Panc1 (cell line): ENCODE results near the gene PIP5K1C. TPM values are rescaled to one million over a fixed set of nuclear protein-coding genes. Genes with fewer than 3 reads are reported as not detected.

ENCODE experiments used
- ATAC-seq: fragments of 200-7000 bp; cut with Tn5 transposase; 2 replicates; pipeline ENCODE4 v1.9.1; 2020; ENCODE audit warnings: mild to moderate bottlenecking, moderate library complexity
- Bru-seq: library from RNA; stranded (reverse); fragments of 400-500 nt; gene quantifications from one replicate; lab custom pipeline; 2021; lab: Mats Ljungman, UMichigan
- BruChase-seq, 2 experiments: library from RNA; stranded (reverse); fragments of 400-500 nt; gene quantifications; one replicate each; lab custom pipeline; 2021; lab: Mats Ljungman, UMichigan
- BruUV-seq: library from RNA; stranded (reverse); fragments of 400-500 nt; replicated peaks from 2 replicates; lab custom pipeline; 2021; lab: Mats Ljungman, UMichigan
- CTCF ChIA-PET: fragments of 300-600 bp; sonication (Branson Sonifier 250); formaldehyde crosslinking; loops from one replicate; lab custom pipeline; 2022; ENCODE audit warnings: antibody characterized with exemption; lab: Charles Lee
- POLR2A ChIA-PET: fragments of 300-600 bp; sonication (Branson Sonifier 250); formaldehyde crosslinking; loops from one replicate; lab custom pipeline; 2022; ENCODE audit warnings: antibody characterized with exemption; lab: Charles Lee
- DNase-seq: peaks from one replicate; pipeline ENCODE4 v3.0.0-alpha.2; 2010; ENCODE audit warnings: low read depth, low spot score
- H3K27ac ChIP-seq: 2 replicates; pipeline ENCODE4 v1.5.1; 2011; ENCODE audit warnings: mild to moderate bottlenecking, low read length, inconsistent platforms
- H3K27me3 ChIP-seq: fragments of 200-500 bp; sonication (Bioruptor generic); 2 replicates; pipeline ENCODE4 v1.6.0; 2014; ENCODE audit warnings: low read length, inconsistent platforms; ENCODE audit not compliant: control insufficient read depth, insufficient read depth
- H3K36me3 ChIP-seq: fragments of 200-500 bp; sonication (Bioruptor generic); 2 replicates; pipeline ENCODE4 v1.5.1; 2014; ENCODE audit warnings: inconsistent platforms, mild to moderate bottlenecking, low read length, moderate library complexity; ENCODE audit not compliant: control insufficient read depth, insufficient read depth
- H3K4me1 ChIP-seq: 2 replicates; pipeline ENCODE4 v1.5.1; 2011; ENCODE audit warnings: inconsistent platforms, mild to moderate bottlenecking, low read length, moderate library complexity; ENCODE audit not compliant: control insufficient read depth, insufficient read depth
- H3K4me3 ChIP-seq, 2 experiments: 2 replicates each; pipeline ENCODE4 v1.5.1; 2011 to 2012; ENCODE audit warnings: low read depth in 2 of 2, low read length in 2 of 2, mild to moderate bottlenecking in 2 of 2, inconsistent platforms in 1 of 2, moderate library complexity in 1 of 2
- H3K9me3 ChIP-seq: fragments of 200-500 bp; sonication (Bioruptor generic); 2 replicates; pipeline ENCODE4 v1.5.1; 2014; ENCODE audit warnings: low read depth, mild to moderate bottlenecking, inconsistent platforms, low read length, moderate library complexity; ENCODE audit not compliant: control insufficient read depth, insufficient read depth
- POLR2AphosphoS5 ChIP-seq: IDR thresholded peaks from 2 replicates; pipeline ENCODE4 v1.6.1; 2012; ENCODE audit warnings: mild to moderate bottlenecking, low read depth, low read length, moderate library complexity
- SIN3A ChIP-seq: IDR thresholded peaks from 2 replicates; pipeline ENCODE4 v1.6.1; 2012; ENCODE audit warnings: low read depth, mild to moderate bottlenecking, low read length, moderate library complexity, borderline replicate concordance; ENCODE audit not compliant: insufficient read depth
- TCF7L2 ChIP-seq: IDR thresholded peaks from 2 replicates; pipeline ENCODE4 v1.6.1; 2011; ENCODE audit warnings: mild to moderate bottlenecking, low read depth, low read length, inconsistent platforms
- in situ Hi-C: cut with HindIII; loops from 2 replicates; pipeline ENCODE4 v1.10.0; 2016; ENCODE audit warnings: low sequenced_read_pairs, low pct_unique_long_range_greater_than_20kb
- intact Hi-C: fragments of 100-400 bp; cut with micrococcal nuclease; formaldehyde crosslinking; loops from one replicate; pipeline ENCODE4 v1.10.0; 2022; ENCODE audit not compliant: unreplicated experiment
- long read RNA-seq: library from polyadenylated mRNA; unstranded; transcript quantifications from one replicate; pipeline ENCODE4 v2.0.0, GENCODE V29; 2021; ENCODE audit not compliant: unreplicated experiment
- polyA plus RNA-seq: library from polyadenylated mRNA; unstranded; fragments of >200 nt; gene quantifications from one replicate; pipeline ENCODE4 v1.2.1, GENCODE V29; 2012; ENCODE audit warnings: missing spikeins; ENCODE audit not compliant: insufficient read length
- total RNA-seq: library from RNA; stranded (reverse); gene quantifications from one replicate; pipeline ENCODE4 v1.2.1, GENCODE V29; 2021; ENCODE audit not compliant: unreplicated experiment
- TF ChIP-seq, protein P1 (sequence below): fragments of 450-650 bp; IDR thresholded peaks from 2 replicates; pipeline ENCODE4 v1.5.1; 2017; ENCODE audit warnings: mild to moderate bottlenecking
- TF ChIP-seq, protein P2 (sequence below), 2 experiments: IDR thresholded peaks; 2 replicates each; pipeline ENCODE4 v1.6.1; 2011 to 2012; ENCODE audit warnings: low read depth in 2 of 2, control low read depth in 1 of 2, low read length in 1 of 2, mild to moderate bottlenecking in 1 of 2, moderate library complexity in 1 of 2; ENCODE audit not compliant: insufficient read depth in 1 of 2

Gene PIP5K1C, protein sequence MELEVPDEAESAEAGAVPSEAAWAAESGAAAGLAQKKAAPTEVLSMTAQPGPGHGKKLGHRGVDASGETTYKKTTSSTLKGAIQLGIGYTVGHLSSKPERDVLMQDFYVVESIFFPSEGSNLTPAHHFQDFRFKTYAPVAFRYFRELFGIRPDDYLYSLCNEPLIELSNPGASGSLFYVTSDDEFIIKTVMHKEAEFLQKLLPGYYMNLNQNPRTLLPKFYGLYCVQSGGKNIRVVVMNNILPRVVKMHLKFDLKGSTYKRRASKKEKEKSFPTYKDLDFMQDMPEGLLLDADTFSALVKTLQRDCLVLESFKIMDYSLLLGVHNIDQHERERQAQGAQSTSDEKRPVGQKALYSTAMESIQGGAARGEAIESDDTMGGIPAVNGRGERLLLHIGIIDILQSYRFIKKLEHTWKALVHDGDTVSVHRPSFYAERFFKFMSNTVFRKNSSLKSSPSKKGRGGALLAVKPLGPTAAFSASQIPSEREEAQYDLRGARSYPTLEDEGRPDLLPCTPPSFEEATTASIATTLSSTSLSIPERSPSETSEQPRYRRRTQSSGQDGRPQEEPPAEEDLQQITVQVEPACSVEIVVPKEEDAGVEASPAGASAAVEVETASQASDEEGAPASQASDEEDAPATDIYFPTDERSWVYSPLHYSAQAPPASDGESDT
- total RNA-seq (30.6 TPM), Bru-seq, nascent RNA (percentile 48 among the genes with signal in this experiment), BruChase-seq, experiment 1, labeled RNA remaining after a 2-hour chase (percentile 58 among the genes with signal in this experiment), BruChase-seq, experiment 2, labeled RNA remaining after a 6-hour chase (percentile 67 among the genes with signal in this experiment)
- polyA plus RNA-seq = 27.9 TPM
- long read RNA-seq, full-length matches to known transcripts = 2 of 47 reads
- long read RNA-seq, partial matches to known transcripts = 7 of 47 reads
- long read RNA-seq, other reads (novel, unspliced or antisense) = 38 of 47 reads

DNA sequence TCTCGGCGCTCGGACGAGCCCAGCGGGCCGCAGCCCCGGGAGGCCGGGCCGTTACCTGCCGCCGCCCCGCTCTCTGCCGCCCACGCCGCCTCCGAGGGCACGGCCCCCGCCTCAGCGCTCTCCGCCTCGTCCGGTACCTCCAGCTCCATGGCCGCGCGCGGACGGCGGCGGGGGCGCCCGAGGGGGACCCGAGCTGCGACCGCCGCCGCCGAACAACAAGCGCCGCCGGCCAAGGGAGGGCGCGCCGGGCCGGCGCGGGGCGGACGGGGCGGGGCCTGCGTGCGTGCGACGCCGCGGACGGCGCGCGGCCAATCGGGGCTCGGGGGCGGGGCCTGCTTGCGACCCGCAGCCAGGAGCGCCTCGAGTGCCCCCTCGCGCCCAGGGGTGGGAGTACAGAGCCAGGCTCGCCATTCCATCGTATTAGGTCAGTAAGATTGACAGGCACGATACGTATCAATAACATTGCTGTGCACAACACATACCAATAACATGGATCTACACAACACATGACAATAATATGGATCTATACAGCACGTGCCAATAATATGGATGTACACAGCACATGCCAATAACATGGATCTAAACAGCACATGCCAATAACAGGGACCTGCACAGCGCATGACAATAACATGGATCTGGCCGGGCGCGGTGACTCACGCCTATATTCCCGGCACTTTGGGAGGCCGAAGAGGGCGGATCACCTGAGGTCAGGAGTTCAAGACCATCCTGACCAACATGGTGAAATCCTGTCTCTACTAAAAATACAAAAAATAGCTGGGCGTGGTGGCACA is at the start of gene PIP5K1C:
TSS of gene PIP5K1C (minus strand) at position 227 of the 791 bp plus-strand sequence. CDS start at position 149, 78 bp downstream.
- Histone ChIP-seq H3K36me3 (no peaks in the 10 kb centered on the region), H3K27ac (peak within 1 kb of the TSS; percentile 61), H3K4me1 (no peaks in the 10 kb centered on the region), H3K4me3 (peak within 1 kb of the TSS; percentile 62 to 66), H3K9me3 (no peaks in the 10 kb centered on the region), H3K27me3 (no peaks in the 10 kb centered on the region)
- ChIA-PET POLR2A (no interaction called here), CTCF (no interaction called here)
- TF ChIP-seq SIN3A = no peak
- TF ChIP-seq, protein P1, sequence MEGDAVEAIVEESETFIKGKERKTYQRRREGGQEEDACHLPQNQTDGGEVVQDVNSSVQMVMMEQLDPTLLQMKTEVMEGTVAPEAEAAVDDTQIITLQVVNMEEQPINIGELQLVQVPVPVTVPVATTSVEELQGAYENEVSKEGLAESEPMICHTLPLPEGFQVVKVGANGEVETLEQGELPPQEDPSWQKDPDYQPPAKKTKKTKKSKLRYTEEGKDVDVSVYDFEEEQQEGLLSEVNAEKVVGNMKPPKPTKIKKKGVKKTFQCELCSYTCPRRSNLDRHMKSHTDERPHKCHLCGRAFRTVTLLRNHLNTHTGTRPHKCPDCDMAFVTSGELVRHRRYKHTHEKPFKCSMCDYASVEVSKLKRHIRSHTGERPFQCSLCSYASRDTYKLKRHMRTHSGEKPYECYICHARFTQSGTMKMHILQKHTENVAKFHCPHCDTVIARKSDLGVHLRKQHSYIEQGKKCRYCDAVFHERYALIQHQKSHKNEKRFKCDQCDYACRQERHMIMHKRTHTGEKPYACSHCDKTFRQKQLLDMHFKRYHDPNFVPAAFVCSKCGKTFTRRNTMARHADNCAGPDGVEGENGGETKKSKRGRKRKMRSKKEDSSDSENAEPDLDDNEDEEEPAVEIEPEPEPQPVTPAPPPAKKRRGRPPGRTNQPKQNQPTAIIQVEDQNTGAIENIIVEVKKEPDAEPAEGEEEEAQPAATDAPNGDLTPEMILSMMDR = peak; percentile 88
- intact Hi-C loops (no loop called here), in situ Hi-C loops (no loop called here)
- BruUV-seq = no TSS peak
- ATAC-seq (peak; percentile 91), DNase-seq (peak; percentile 61)

DNA sequence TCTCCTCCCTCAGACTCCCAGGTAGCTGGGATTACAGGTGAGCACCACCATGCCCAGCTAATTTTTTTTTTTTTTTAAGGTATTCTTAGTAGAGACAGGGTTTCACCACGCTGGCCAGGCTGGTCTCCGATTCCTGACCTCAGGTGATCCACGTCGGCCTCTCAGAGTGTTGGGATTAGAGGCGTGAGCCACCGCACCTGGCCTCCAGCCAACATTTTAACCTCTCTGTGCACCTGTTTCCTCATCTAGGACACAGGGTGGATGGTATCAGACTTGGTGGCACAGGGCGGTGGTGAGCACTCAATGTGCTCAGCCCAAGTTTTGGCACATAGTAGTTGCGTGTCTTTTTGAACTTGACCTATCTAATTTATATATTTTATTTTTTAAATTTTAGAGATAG is 48.7 kb upstream of the PIP5K1C start:
- CTCF ChIA-PET = interaction anchor here (0.7 kb wide), 1 partner anchor 81 kb away, joined by 3 read pairs; no protein-coding TSS in a partner anchor
- BruUV-seq = no TSS peak
- TF ChIP-seq TCF7L2 (no peak), SIN3A (no peak), POLR2AphosphoS5 (no peak)
- TF ChIP-seq, protein P2, sequence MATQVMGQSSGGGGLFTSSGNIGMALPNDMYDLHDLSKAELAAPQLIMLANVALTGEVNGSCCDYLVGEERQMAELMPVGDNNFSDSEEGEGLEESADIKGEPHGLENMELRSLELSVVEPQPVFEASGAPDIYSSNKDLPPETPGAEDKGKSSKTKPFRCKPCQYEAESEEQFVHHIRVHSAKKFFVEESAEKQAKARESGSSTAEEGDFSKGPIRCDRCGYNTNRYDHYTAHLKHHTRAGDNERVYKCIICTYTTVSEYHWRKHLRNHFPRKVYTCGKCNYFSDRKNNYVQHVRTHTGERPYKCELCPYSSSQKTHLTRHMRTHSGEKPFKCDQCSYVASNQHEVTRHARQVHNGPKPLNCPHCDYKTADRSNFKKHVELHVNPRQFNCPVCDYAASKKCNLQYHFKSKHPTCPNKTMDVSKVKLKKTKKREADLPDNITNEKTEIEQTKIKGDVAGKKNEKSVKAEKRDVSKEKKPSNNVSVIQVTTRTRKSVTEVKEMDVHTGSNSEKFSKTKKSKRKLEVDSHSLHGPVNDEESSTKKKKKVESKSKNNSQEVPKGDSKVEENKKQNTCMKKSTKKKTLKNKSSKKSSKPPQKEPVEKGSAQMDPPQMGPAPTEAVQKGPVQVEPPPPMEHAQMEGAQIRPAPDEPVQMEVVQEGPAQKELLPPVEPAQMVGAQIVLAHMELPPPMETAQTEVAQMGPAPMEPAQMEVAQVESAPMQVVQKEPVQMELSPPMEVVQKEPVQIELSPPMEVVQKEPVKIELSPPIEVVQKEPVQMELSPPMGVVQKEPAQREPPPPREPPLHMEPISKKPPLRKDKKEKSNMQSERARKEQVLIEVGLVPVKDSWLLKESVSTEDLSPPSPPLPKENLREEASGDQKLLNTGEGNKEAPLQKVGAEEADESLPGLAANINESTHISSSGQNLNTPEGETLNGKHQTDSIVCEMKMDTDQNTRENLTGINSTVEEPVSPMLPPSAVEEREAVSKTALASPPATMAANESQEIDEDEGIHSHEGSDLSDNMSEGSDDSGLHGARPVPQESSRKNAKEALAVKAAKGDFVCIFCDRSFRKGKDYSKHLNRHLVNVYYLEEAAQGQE (IDR thresholded peaks at IDR 0.05; ENCODE audit: insufficient read depth in 1 of 2, low read depth in 2 of 2, low read length in 1 of 2) = no peak
- TF ChIP-seq, protein P1 = no peak
- DNase-seq (no peak), ATAC-seq (no peak)
- no peaks in the 10 kb centered on the region for H3K9me3 ChIP-seq
- in situ Hi-C loops = no loop called here
- no peaks in the 10 kb centered on the region for H3K27me3 ChIP-seq
- H3K27ac ChIP-seq = no peak overlapping the region
- no peak overlapping the region for H3K4me3 ChIP-seq
- intact Hi-C loops = no loop called here
- no peaks in the 10 kb centered on the region for H3K4me1 ChIP-seq
- POLR2A ChIA-PET = interaction anchor here (0.7 kb wide), 1 partner anchor 13 kb away, joined by 18 read pairs; the partner anchor contains the start of gene MRPL54
- no peaks in the 10 kb centered on the region for H3K36me3 ChIP-seq
